Measurements from ENCODE around the gene MDN1. TPM values are rescaled to one million over a fixed set of nuclear protein-coding genes. Genes with fewer than 3 reads are reported as not detected.

MDN1 gene
- total RNA-seq, 1 experiment from 2014 or later, result 117 TPM

DNA sequence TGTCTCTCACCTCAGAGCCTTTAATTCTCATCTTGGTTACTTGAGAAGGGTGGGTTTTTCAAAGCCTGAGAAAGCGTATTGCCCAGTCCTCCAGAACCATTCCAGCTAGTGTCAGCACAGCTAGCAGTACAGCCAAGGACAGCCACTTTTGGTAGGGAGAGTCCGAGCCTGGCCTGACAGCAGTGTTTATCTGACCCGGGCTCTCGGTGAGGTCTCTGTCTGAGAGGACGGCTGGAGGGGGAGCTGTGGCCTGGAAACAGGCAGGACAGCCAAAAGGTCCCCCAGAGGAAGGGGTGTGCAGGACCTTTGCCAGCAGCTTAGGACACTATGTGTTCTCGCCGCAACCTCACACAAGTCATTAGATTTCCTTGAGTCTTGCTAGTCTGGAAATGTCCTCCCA, 219.9 kb downstream of the MDN1 start:
- no peak overlapping the region for H3K4ac ChIP-seq (ENCODE audit: low read depth, low read length)
- H3K4me1 ChIP-seq (ENCODE audit: insufficient read depth, low read length), result no peaks in the 10 kb centered on the region
- no peak overlapping the region for H2BK5ac ChIP-seq (ENCODE audit: insufficient read length, low read length)
- no peak overlapping the region for H3K23ac ChIP-seq (ENCODE audit: insufficient read length, low read depth, low read length)
- no peak overlapping the region for H4K91ac ChIP-seq (ENCODE audit: insufficient read length, low read depth, low read length)
- no peak overlapping the region for H4K5ac ChIP-seq (ENCODE audit: insufficient read length, low read depth, low read length)
- Mint-ChIP-seq H3K27me3 (ENCODE audit: low read depth) (no peaks in the 10 kb centered on the region), H3K27ac (no peak overlapping the region), H3K9me3 (no peaks in the 10 kb centered on the region), H3K36me3 (ENCODE audit: insufficient read depth in 1 of 3, low read depth in 3 of 3) (no peaks in the 10 kb centered on the region), H3K4me3 (no peak overlapping the region), H3K4me1 (0 out of 4 replicates have a peak, but pooled peaks cover 0 to 4% of the 10 kb centered on the region in 2 experiments)
- H3K23me2 ChIP-seq (ENCODE audit: insufficient read length, low read depth, low read length, poor library complexity, severe bottlenecking), result no peaks in the 10 kb centered on the region
- no peak overlapping the region for H4K8ac ChIP-seq (replicated peaks; ENCODE audit: insufficient read length, low read depth, low read length)
- no peak overlapping the region for H3K56ac ChIP-seq (ENCODE audit: insufficient read length, low read depth, low read length)
- no peaks in the 10 kb centered on the region for H3K79me1 ChIP-seq (ENCODE audit: insufficient read depth, low read depth, low read length, poor library complexity, severe bottlenecking)
- H2AFZ ChIP-seq (ENCODE audit: low read length), result no peak overlapping the region
- H3K27me3 ChIP-seq (ENCODE audit: insufficient read depth, low read length), result no peaks in the 10 kb centered on the region; the same call in 1 of the 2 replicates
- no peaks in the 10 kb centered on the region for H4K20me1 ChIP-seq (ENCODE audit: control insufficient read depth, insufficient read depth, insufficient read length)
- whole genome bisulfite sequencing (ENCODE audit: extremely low coverage, insufficient read length, low lambda C conversion rate), result no CpG with 5 or more reads among the region's 7 CpGs
- H3K14ac ChIP-seq (ENCODE audit: insufficient read depth, low read length), result no peak overlapping the region
- TF ChIP-seq, protein P1, sequence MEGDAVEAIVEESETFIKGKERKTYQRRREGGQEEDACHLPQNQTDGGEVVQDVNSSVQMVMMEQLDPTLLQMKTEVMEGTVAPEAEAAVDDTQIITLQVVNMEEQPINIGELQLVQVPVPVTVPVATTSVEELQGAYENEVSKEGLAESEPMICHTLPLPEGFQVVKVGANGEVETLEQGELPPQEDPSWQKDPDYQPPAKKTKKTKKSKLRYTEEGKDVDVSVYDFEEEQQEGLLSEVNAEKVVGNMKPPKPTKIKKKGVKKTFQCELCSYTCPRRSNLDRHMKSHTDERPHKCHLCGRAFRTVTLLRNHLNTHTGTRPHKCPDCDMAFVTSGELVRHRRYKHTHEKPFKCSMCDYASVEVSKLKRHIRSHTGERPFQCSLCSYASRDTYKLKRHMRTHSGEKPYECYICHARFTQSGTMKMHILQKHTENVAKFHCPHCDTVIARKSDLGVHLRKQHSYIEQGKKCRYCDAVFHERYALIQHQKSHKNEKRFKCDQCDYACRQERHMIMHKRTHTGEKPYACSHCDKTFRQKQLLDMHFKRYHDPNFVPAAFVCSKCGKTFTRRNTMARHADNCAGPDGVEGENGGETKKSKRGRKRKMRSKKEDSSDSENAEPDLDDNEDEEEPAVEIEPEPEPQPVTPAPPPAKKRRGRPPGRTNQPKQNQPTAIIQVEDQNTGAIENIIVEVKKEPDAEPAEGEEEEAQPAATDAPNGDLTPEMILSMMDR (conservative IDR thresholded peaks at IDR 0.05), result no peak
- H3K9ac ChIP-seq (ENCODE audit: extremely low read depth, insufficient read length, low read length), result no peak overlapping the region
- H3T11ph ChIP-seq (ENCODE audit: low read length), result no peak overlapping the region
- no peak overlapping the region for H2AK5ac ChIP-seq (ENCODE audit: insufficient read length, low read length)
- H2BK12ac ChIP-seq (ENCODE audit: insufficient read length, low read depth, low read length), result no peak overlapping the region
- no peak overlapping the region for H2BK20ac ChIP-seq (ENCODE audit: low read depth, low read length, poor library complexity, severe bottlenecking)
- H3K18ac ChIP-seq (ENCODE audit: insufficient read length, low read depth, low read length), result no peak overlapping the region
- H3K27ac ChIP-seq (ENCODE audit: insufficient read length, low read depth, low read length), result no peak overlapping the region
- no peak for DNase-seq
- no peaks in the 10 kb centered on the region for H3K9me3 ChIP-seq (ENCODE audit: control insufficient read depth, low read depth, low read length)
- H3K79me2 ChIP-seq (ENCODE audit: insufficient read depth, low read length), result no peaks in the 10 kb centered on the region
- H3K4me2 ChIP-seq (ENCODE audit: insufficient read depth, insufficient read length, low read length), result no peak overlapping the region
- H2BK15ac ChIP-seq (ENCODE audit: low read depth, low read length), result no peak overlapping the region
- H2BK120ac ChIP-seq (ENCODE audit: low read depth, low read length, poor library complexity, severe bottlenecking), result no peak overlapping the region
